ENCODE measurements around the gene C2orf49.

Gene C2orf49

GRCh38 chr2:105361102-105361889 is 24.0 kb downstream of the C2orf49 start:
- no peak for TF ChIP-seq CTCF (IDR thresholded peaks at IDR 0.05; ENCODE audit: insufficient read depth, low read length, poor library complexity, severe bottlenecking)
- H3K36me3 ChIP-seq (ENCODE audit: control insufficient read depth, insufficient read depth, low read length) = peaks cover 4% of the 10 kb centered on the region
- H3K27me3 ChIP-seq (replicated peaks; ENCODE audit: control insufficient read depth, insufficient read depth, low read length) = no peaks in the 10 kb centered on the region
- DNase-seq (ENCODE audit: extremely low read depth, insufficient read length) = no peak
- H3K4me3 ChIP-seq (replicated peaks; ENCODE audit: low read depth, low read length) = no peak overlapping the region

- H3K36me3 ChIP-seq (ENCODE audit: control insufficient read depth, insufficient read depth, low read length) = peaks cover 3% of the 10 kb centered on the region
- no peak for DNase-seq (ENCODE audit: extremely low read depth, insufficient read length)
- TF ChIP-seq CTCF (IDR thresholded peaks at IDR 0.05; ENCODE audit: insufficient read depth, low read length, poor library complexity, severe bottlenecking) = no peak
Measured at GRCh38 chr2:105362862-105363591, 25.7 kb downstream of the C2orf49 start.

GRCh38 chr2:105364436-105365139 is 27.2 kb downstream of the C2orf49 start:
- H3K36me3 ChIP-seq (ENCODE audit: control insufficient read depth, insufficient read depth, low read length) = peaks cover 1% of the 10 kb centered on the region; the same call in 1 of the 2 replicates
- H3K4me3 ChIP-seq (replicated peaks; ENCODE audit: low read depth, low read length) = no peak overlapping the region
- no peak for TF ChIP-seq CTCF (IDR thresholded peaks at IDR 0.05; ENCODE audit: insufficient read depth, low read length, poor library complexity, severe bottlenecking)
- no peak for DNase-seq (ENCODE audit: extremely low read depth, insufficient read length)
- H3K27me3 ChIP-seq (replicated peaks; ENCODE audit: control insufficient read depth, insufficient read depth, low read length) = no peaks in the 10 kb centered on the region

More at GRCh38 chr2:105362862-105363591, 25.7 kb downstream of the C2orf49 start:
- Histone ChIP-seq H3K27me3 (replicated peaks; ENCODE audit: control insufficient read depth, insufficient read depth, low read length) (no peaks in the 10 kb centered on the region), H3K4me3 (replicated peaks; ENCODE audit: low read depth, low read length) (no peak overlapping the region)

GRCh38 chr2:105365206-105365605 is 27.9 kb downstream of the C2orf49 start:
- Histone ChIP-seq H3K36me3 (ENCODE audit: control insufficient read depth, insufficient read depth, low read length) (peaks cover 1% of the 10 kb centered on the region; the same call in 1 of the 2 replicates), H3K27me3 (replicated peaks; ENCODE audit: control insufficient read depth, insufficient read depth, low read length) (no peaks in the 10 kb centered on the region), H3K4me3 (replicated peaks; ENCODE audit: low read depth, low read length) (no peak overlapping the region)
- no peak for TF ChIP-seq CTCF (IDR thresholded peaks at IDR 0.05; ENCODE audit: insufficient read depth, low read length, poor library complexity, severe bottlenecking)
- DNase-seq (ENCODE audit: extremely low read depth, insufficient read length) = no peak

GRCh38 chr2:105368759-105369408 is 31.5 kb downstream of the C2orf49 start:
- H3K36me3 ChIP-seq (ENCODE audit: control insufficient read depth, insufficient read depth, low read length) = no peaks in the 10 kb centered on the region; the same call in 1 of the 2 replicates

More at GRCh38 chr2:105368759-105369408, 31.5 kb downstream of the C2orf49 start:
- DNase-seq (ENCODE audit: extremely low read depth, insufficient read length) = no peak
- no peak for TF ChIP-seq CTCF (IDR thresholded peaks at IDR 0.05; ENCODE audit: insufficient read depth, low read length, poor library complexity, severe bottlenecking)
- H3K4me3 ChIP-seq (replicated peaks; ENCODE audit: low read depth, low read length) = no peak overlapping the region
- H3K27me3 ChIP-seq (replicated peaks; ENCODE audit: control insufficient read depth, insufficient read depth, low read length) = no peaks in the 10 kb centered on the region

Measured in GM06990 (cell line).